ENCODE measurements around the gene SPATA32.
A peak's percentile ranks its signal among the peaks of the same experiment; 100 is the strongest.
"Not testable (repeated sequence)": the region's sequence is repeated elsewhere in the genome, so short reads cannot be mapped to it uniquely, and the experiment has no call there.

The SPATA32 gene

GRCh38 chr17:45256114-45256966 lies 5.6 kb downstream of the SPATA32 start:
- DNase-seq (ENCODE audit: extremely low spot score), result no peak
- no peak for TF ChIP-seq CTCF (IDR thresholded peaks at IDR 0.05; ENCODE audit: control extremely low read depth, extremely low read depth, low read depth, missing control alignments)
- ChIA-PET CTCF (interaction anchor here (1.1 to 3.8 kb wide), 9 partner anchors 10 to 129 kb away, joined by 3 to 15 read pairs (median 6); partner anchors contain the start of gene ACBD4), POLR2A (interaction anchor here (1.4 kb wide), 1 partner anchor 107 kb away, joined by 9 read pairs; the partner anchor contains the start of gene HEXIM1)

GRCh38 chr17:45255358-45255757 lies 6.5 kb downstream of the SPATA32 start:
- ChIA-PET POLR2A (interaction anchor here (1.4 kb wide), 1 partner anchor 106 kb away, joined by 9 read pairs; the partner anchor contains the start of gene HEXIM1), CTCF (interaction anchor here (0.9 to 3.8 kb wide), 9 partner anchors 11 to 130 kb away, joined by 3 to 15 read pairs (median 6); partner anchors contain the start of gene ACBD4)
- DNase-seq (ENCODE audit: extremely low spot score), result no peak
- TF ChIP-seq CTCF (IDR thresholded peaks at IDR 0.05; ENCODE audit: control extremely low read depth, extremely low read depth, low read depth, missing control alignments), result no peak

- POLR2A ChIA-PET, result interaction anchor here (1.1 kb wide), 1 partner anchor 105 kb away, joined by 3 read pairs; the partner anchor contains the start of gene HEXIM1
- TF ChIP-seq CTCF (IDR thresholded peaks at IDR 0.05; ENCODE audit: control extremely low read depth, extremely low read depth, low read depth, missing control alignments), result no peak
- no peak for DNase-seq (ENCODE audit: extremely low spot score)
- CTCF ChIA-PET, result interaction anchor here (0.9 to 3.8 kb wide), 7 partner anchors 9 to 174 kb away, joined by 3 to 15 read pairs (median 5); no protein-coding TSS in a partner anchor
These were observed 8.0 kb downstream of the SPATA32 start for GRCh38 chr17:45253879-45254278.

- CTCF ChIA-PET, result interaction anchor here (0.9 to 3.8 kb wide), 5 partner anchors 10 to 175 kb away, joined by 3 to 15 read pairs (median 5); no protein-coding TSS in a partner anchor
- POLR2A ChIA-PET; DNase-seq (ENCODE audit: extremely low spot score): not testable (repeated sequence)
These were observed 8.7 kb downstream of the SPATA32 start for GRCh38 chr17:45253237-45253636.

GRCh38 chr17:45251931-45252330 lies 10.0 kb downstream of the SPATA32 start:
- CTCF ChIA-PET, result interaction anchor here (1.1 to 1.5 kb wide), 2 partner anchors 16 to 134 kb away, joined by 3 read pairs; no protein-coding TSS in a partner anchor
- POLR2A ChIA-PET, result no interaction called here
- TF ChIP-seq CTCF (IDR thresholded peaks at IDR 0.05; ENCODE audit: control extremely low read depth, extremely low read depth, low read depth, missing control alignments), result no peak
- DNase-seq (ENCODE audit: extremely low spot score), result no peak

- TF ChIP-seq CTCF (IDR thresholded peaks at IDR 0.05; ENCODE audit: control extremely low read depth, extremely low read depth, low read depth, missing control alignments), result no peak
- peak; percentile 88 for DNase-seq (ENCODE audit: extremely low spot score)
- CTCF ChIA-PET, result interaction anchor here (1.2 to 9.1 kb wide), 7 partner anchors 13 to 139 kb away, joined by 3 to 68 read pairs (median 7); partner anchors contain the start of gene ACBD4
- POLR2A ChIA-PET, result interaction anchor here (0.7 to 1.2 kb wide), 2 partner anchors 19 to 45 kb away, joined by 3 read pairs; no protein-coding TSS in a partner anchor
These were observed 13.5 kb downstream of the SPATA32 start for GRCh38 chr17:45248132-45248957.
